ENCODE measurements around the gene LPGAT1.

The LPGAT1 gene

GRCh38 chr1:211761400-211761799 lies 69.2 kb downstream of the LPGAT1 start:
- no peak for DNase-seq (ENCODE audit: low spot score)

GRCh38 chr1:211756471-211757020 lies 74.0 kb downstream of the LPGAT1 start:
- DNase-seq (ENCODE audit: low spot score), result no peak

GRCh38 chr1:211753649-211754251 lies 76.8 kb downstream of the LPGAT1 start:
- DNase-seq (ENCODE audit: low spot score), result peak; percentile 14

GRCh38 chr1:211752951-211753486 lies 77.5 kb downstream of the LPGAT1 start:
- no peak for DNase-seq (ENCODE audit: low spot score)

GRCh38 chr1:211752317-211752716 lies 78.2 kb downstream of the LPGAT1 start:
- no peak for DNase-seq (ENCODE audit: low spot score)

- no peak for DNase-seq (ENCODE audit: low spot score)
Observed at GRCh38 chr1:211751438-211751837, 79.1 kb downstream of the LPGAT1 start.

- no peak for DNase-seq (ENCODE audit: low spot score)
Observed at GRCh38 chr1:211750599-211750998, 80.0 kb downstream of the LPGAT1 start.

- no peak for DNase-seq (ENCODE audit: low spot score)
Observed at GRCh38 chr1:211749251-211749650, 81.3 kb downstream of the LPGAT1 start.

GRCh38 chr1:211748810-211749209 lies 81.8 kb downstream of the LPGAT1 start:
- no peak for DNase-seq (ENCODE audit: low spot score)

GRCh38 chr1:211742889-211743529 lies 87.6 kb downstream of the LPGAT1 start:
- DNase-seq (ENCODE audit: low spot score), result no peak

GRCh38 chr1:211742272-211742671 lies 88.3 kb downstream of the LPGAT1 start:
- no peak for DNase-seq (ENCODE audit: low spot score)

GRCh38 chr1:211741788-211742187 lies 88.8 kb downstream of the LPGAT1 start:
- DNase-seq (ENCODE audit: low spot score), result no peak

GRCh38 chr1:211741116-211741515 lies 89.4 kb downstream of the LPGAT1 start:
- DNase-seq (ENCODE audit: low spot score), result no peak

GRCh38 chr1:211739671-211740411 lies 90.7 kb downstream of the LPGAT1 start:
- no peak for DNase-seq (ENCODE audit: low spot score)

- DNase-seq (ENCODE audit: low spot score), result no peak
Observed at GRCh38 chr1:211738691-211739301, 91.8 kb downstream of the LPGAT1 start.

- no peak for DNase-seq (ENCODE audit: low spot score)
Observed at GRCh38 chr1:211738096-211738690, 92.4 kb downstream of the LPGAT1 start.

- no peak for DNase-seq (ENCODE audit: low spot score)
Observed at GRCh38 chr1:211737115-211738035, 93.2 kb downstream of the LPGAT1 start.

GRCh38 chr1:211736351-211736915 lies 94.1 kb downstream of the LPGAT1 start:
- no peak for DNase-seq (ENCODE audit: low spot score)

GRCh38 chr1:211735208-211736170 lies 95.1 kb downstream of the LPGAT1 start:
- DNase-seq (ENCODE audit: low spot score), result no peak
